Astrocyte of the hippocampus (primary cell): ENCODE measurements around the gene ZNF652.
"Not testable (repeated sequence)": the region's sequence is repeated elsewhere in the genome, so short reads cannot be mapped to it uniquely, and the experiment has no call there.

Experiments
- DNase-seq: peaks from one replicate; pipeline ENCODE4 v3.0.0; 2011; ENCODE audit warnings: low read depth, low spot score

Gene ZNF652

DNA sequence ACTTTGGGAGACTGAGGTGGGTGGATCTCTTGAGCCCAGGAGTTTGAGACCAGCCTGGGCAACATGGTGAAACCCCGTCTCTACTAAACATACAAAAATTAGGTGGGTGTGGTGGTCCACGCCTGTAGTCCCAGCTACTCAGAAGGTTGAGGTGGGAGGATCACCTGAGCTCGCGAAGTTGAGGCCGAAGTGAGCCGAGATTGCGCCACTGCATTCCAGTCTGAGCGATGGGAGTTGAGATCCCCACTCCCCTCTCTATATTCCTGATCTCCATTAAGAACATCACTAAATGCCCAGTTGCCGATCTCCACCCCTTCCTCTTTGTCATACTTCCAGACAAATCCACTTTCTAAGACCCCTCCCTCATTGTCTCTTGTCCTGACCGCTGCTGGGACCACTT lies 24.3 kb upstream of the ZNF652 start:
- no peak for DNase-seq

DNA sequence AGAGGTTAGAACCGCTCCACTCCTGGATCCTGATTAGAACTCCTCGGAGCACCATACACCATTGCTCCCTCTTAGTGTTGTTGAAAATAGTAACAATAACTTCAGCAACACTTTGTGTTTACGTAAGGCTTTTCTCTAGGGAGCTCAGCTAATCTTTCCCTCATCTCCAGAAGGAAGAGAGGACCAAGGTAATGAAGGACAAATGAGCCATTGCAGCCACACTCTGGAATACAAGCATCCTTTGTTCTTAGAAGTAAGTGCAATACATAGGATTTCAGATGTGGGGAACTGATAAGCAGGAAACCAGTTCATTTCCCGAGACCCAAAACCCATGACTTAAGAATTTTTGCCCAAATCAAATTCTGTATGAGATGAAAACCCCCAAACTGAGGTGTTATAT lies 22.9 kb upstream of the ZNF652 start:
- DNase-seq, result no peak

DNA sequence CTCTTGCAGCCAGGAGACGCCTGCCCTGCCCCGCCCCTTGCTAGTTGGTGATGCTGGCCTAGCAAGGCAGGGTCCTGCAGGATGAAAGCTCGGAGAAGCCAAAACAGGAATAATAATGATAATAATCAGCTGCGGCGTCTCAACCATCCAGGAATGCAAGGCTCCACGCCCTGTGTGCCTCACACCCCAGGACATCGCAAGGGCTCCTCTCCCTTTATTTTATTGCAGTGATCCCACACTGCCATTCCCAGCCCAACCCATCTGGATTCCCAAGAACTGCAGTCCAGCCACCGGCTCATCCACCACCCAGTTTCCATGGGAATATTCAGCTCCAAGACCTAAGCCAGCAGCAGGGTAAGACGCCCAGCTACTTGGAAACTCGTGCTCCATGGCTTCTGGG lies 21.0 kb upstream of the ZNF652 start:
- DNase-seq, result no peak

DNA sequence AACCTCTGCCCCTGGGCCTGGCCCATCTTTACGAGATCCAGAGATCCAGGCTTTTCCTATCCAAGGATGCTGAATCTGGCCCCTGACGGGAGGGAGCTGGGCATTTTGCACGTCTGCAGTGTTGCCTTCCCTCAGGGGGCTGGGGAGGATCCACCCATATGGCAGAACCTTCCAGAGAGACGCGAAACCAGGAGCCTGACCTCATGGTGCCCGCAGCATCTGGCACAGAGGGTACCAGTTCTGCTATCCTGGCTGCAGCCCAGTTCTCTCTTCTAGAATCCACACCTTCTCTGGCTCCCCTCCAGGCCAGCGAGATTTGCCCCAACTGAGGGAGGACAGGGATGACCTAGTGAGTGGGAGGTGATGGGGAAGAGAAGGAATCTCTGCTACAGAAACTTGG lies 20.5 kb upstream of the ZNF652 start:
- DNase-seq, result no peak

- no peak for DNase-seq
Measured at GRCh38 chr17:49381793-49382192, 19.7 kb upstream of the ZNF652 start.

- no peak for DNase-seq
Measured at GRCh38 chr17:49381033-49381432, 19.0 kb upstream of the ZNF652 start.

GRCh38 chr17:49379926-49380325 lies 17.9 kb upstream of the ZNF652 start:
- DNase-seq, result no peak

- no peak for DNase-seq
Measured at GRCh38 chr17:49378311-49378710, 16.3 kb upstream of the ZNF652 start.

GRCh38 chr17:49375544-49375943 lies 13.5 kb upstream of the ZNF652 start:
- DNase-seq, result no peak

- no peak for DNase-seq
Measured at GRCh38 chr17:49373115-49373514, 11.1 kb upstream of the ZNF652 start.

- no peak for DNase-seq
Measured at GRCh38 chr17:49372425-49372824, 10.4 kb upstream of the ZNF652 start.

- DNase-seq, result no peak
Measured at GRCh38 chr17:49370971-49371834, 9.2 kb upstream of the ZNF652 start.

- DNase-seq, result no peak
Measured at GRCh38 chr17:49369760-49370159, 7.7 kb upstream of the ZNF652 start.

GRCh38 chr17:49369089-49369488 lies 7.0 kb upstream of the ZNF652 start:
- DNase-seq, result no peak

- peak; percentile 36 for DNase-seq
Measured at GRCh38 chr17:49365667-49366066, 3.6 kb upstream of the ZNF652 start.

DNA sequence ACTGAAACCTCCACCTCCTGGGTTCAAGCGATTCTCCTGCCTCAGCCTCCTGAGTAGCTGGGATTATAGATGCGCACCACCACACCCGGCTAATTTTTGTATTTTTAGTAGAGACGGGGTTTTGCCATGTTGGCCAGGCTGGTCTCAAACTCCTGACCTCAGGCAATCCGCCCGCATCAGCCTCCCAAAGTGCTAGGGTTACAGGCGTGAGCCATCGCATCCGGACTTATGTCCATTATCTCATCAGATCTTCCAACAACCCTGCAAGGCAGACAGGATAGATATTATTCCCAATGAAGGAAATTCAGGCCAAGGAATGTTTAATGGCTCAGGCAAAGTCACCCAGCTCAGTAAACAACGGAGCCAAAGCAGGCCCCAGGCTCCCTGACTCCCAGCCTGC lies 3.1 kb upstream of the ZNF652 start:
- not testable (repeated sequence) for DNase-seq

DNA sequence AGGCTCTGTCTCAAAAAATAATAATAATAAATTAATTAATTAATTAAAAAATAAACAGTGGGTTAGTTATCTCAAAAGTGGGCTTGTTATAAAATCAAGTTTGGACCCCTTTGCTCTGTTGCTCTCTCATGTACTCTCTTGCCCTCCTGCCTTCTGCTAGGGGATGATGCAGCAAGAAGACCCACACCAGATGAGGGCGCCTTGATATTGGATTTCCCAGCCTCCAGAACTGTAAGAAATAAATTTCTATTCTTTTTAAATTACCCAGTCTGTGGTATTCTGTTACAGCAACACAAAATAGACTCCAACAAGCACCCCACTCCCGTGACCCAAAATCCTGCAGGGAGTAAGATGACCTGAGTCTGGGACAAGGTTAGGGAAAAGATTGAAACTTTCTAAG lies 2.1 kb upstream of the ZNF652 start:
- DNase-seq, result no peak

DNA sequence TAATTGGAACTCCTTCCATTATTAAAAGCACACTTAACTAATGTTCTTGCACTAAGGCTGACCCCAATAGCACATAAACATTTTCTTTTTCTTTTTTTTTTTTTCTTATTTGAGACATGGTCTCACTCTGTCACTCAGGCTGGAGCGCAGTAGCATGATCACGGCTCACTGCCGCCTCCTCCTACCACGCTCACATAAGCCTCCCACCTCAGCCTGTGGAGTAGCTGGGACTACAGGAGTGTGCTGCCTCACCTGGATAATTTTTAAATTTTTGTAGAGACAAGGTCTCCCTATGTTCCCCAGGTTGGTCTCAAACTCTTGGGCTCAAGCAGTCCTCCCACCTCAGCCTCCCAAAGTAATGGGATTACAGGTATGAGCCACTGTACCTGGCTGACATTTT lies 1.2 kb upstream of the ZNF652 start:
- no peak for DNase-seq

- no peak for DNase-seq
Measured at GRCh38 chr17:49362723-49363117, 670 bp upstream of the ZNF652 start.

DNA sequence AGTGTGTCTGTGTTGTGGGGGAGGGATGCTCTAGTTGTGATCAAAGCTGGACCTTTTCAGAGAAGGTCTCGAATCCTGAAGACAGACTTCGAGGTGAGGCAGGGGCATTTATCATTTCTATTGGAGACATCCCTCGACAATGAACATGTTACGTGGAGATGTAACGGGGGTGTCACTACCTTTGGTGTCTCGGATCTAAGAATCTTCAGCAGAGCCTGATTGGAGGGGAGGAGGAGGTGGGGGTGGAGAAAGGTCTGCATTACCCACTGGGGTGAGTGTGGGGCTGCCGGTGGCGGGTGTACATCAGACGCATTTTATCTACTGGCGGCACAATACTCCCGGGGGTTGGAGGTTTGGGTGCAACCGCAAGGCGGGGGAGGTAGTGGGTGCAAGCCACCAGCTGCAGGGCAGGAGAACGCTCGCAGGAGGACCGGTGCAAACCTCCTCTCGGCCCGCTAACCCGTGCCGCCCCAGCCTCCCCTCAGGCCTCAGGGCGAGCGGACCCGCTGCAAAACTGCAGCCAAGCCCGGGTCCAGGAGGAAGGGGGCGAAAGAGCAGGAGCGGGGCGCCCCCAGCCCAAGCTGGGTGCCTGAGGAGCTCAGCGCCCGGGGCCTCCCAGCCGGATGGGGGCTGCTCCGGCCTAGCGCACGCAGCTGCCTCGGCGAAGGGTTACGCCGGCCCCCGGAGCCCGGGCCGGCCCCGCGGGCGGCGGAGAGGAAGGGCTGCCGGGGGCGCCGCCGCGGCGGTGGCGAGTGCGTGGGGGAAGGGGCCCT lies 735 bp downstream of the ZNF652 start:
- peak; percentile 51 for DNase-seq

GRCh38 chr17:49360796-49361128 lies 1.3 kb downstream of the ZNF652 start:
- no peak for DNase-seq

DNA sequence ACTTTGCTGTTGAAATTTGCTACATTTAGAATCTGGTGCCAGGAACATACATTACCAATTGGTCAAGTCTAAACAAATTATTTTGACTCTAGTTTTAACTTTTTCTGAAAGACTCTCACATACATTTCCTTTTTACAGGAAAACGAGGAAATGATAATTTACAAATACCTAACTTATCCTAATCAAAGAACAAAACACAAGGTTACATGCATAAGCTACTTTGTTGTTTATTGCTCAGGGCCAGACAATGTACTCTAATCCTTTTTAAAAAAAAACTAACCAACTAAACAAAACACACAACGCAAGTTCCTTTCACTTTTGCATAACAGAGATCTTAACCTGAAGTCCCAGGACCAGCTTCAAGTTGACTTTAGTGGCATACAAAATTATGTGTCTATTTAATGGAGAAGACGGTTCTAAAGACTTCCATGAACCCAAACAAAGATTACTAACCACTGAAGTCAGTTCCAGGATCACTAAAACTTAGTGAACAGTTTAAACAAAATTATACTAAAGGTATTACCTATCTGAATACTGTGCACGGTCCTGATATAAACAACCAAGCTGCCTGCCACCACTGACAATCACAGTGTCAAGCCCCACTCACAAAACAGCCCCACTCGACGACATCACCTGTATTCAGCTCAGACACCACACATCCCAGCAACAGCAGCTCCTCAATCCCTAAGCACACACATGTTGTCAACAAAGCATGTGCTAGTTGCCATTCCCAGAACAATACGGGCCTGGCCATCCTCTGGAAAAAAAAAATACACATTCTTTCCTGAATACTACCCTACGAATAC lies 1.9 kb downstream of the ZNF652 start:
- peak; percentile 14 for DNase-seq
